C4-2B (cell line): Measurements from ENCODE around the gene TIPIN.
"Not testable (repeated sequence)": the region's sequence is repeated elsewhere in the genome, so short reads cannot be mapped to it uniquely, and the experiment has no call there.

Source experiments
- H3K27ac ChIP-seq: fragments of 450-650 bp; 2 replicates; pipeline ENCODE4 v1.5.1; 2017
- CTCF ChIP-seq: fragments of 450-650 bp; conservative IDR thresholded peaks from 2 replicates; pipeline ENCODE4 v1.5.1; 2017; ENCODE audit warnings: mild to moderate bottlenecking
- ZFX ChIP-seq: fragments of 450-650 bp; IDR thresholded peaks from 2 replicates; pipeline ENCODE4 v1.6.1; 2017

Gene TIPIN

GRCh38 chr15:66389098-66389858 lies 32.8 kb upstream of the TIPIN start:
- TF ChIP-seq ZFX (no peak), CTCF (no peak)
- H3K27ac ChIP-seq: peak overlapping the region; percentile 25

- H3K27ac ChIP-seq: peak overlapping the region; percentile 25
- TF ChIP-seq ZFX: no peak
- no peak for TF ChIP-seq CTCF
Measured at GRCh38 chr15:66388576-66388975, 32.1 kb upstream of the TIPIN start.

- H3K27ac ChIP-seq: peak overlapping the region; percentile 80
Measured at GRCh38 chr15:66388043-66388363, 31.5 kb upstream of the TIPIN start.

GRCh38 chr15:66387163-66388042 lies 30.9 kb upstream of the TIPIN start:
- H3K27ac ChIP-seq: peak overlapping the region; percentile 80
- TF ChIP-seq CTCF: peak; percentile 70
- TF ChIP-seq ZFX: peak; percentile 31; the same call in 1 of the 2 replicates

More at GRCh38 chr15:66388043-66388363, 31.5 kb upstream of the TIPIN start:
- TF ChIP-seq CTCF (peak; percentile 46), ZFX (no peak)

- TF ChIP-seq CTCF (peak; percentile 88), ZFX (peak; percentile 60; the same call in 1 of the 2 replicates)
- peak within 1 kb of the TSS; percentile 80 for H3K27ac ChIP-seq
Measured at GRCh38 chr15:66386204-66387123, 30.0 kb upstream of the TIPIN start, which contains the start of gene MAP2K1. MAP2K1 (plus strand) TSS chr15:66386912; CDS start chr15:66387348, 436 bp downstream.

GRCh38 chr15:66381376-66381775 lies 24.9 kb upstream of the TIPIN start:
- H3K27ac ChIP-seq: not testable (repeated sequence)

- no peak for TF ChIP-seq ZFX
- no peak for TF ChIP-seq CTCF
- H3K27ac ChIP-seq: no peak overlapping the region
Measured at GRCh38 chr15:66378814-66379430, 22.4 kb upstream of the TIPIN start.
